A673 (cell line): ENCODE measurements around the gene SOD2.

Source experiments
- CTCF ChIP-seq: fragments of 300-800, 200-600 bp; sonication (generic); conservative IDR thresholded peaks from 2 replicates; pipeline ENCODE4 v1.5.1; 2017; ENCODE audit warnings: low read depth, mild to moderate bottlenecking, antibody characterized with exemption, low read length, moderate library complexity, mixed read lengths
- EZH2 ChIP-seq: fragments of 200-600 bp; sonication (generic); IDR thresholded peaks from 2 replicates; pipeline ENCODE4 v1.6.1; 2017; ENCODE audit warnings: borderline replicate concordance, low read depth, mild to moderate bottlenecking, mixed read lengths, antibody characterized with exemption, low read length; ENCODE audit not compliant: poor library complexity, severe bottlenecking

- TF ChIP-seq CTCF, result no peak
- TF ChIP-seq EZH2, result no peak
Observed at GRCh38 chr6:159713984-159714383, 20.9 kb upstream of the SOD2 start.
